ENCODE measurements around the gene CIITA. TPM values are rescaled to one million over a fixed set of nuclear protein-coding genes. Genes with fewer than 3 reads are reported as not detected.

CIITA gene
- total RNA-seq, 1 experiment from 2014 or later = 22.4 TPM

GRCh38 chr16:10970065-10970464 is 93.1 kb downstream of the CIITA start:
- no peaks in the 10 kb centered on the region for H3K9me3 Mint-ChIP-seq (ENCODE audit: low read depth, unreplicated experiment)
- no peak overlapping the region for H3K27ac Mint-ChIP-seq (ENCODE audit: unreplicated experiment)
- no peak for DNase-seq
- H3K27me3 Mint-ChIP-seq (ENCODE audit: unreplicated experiment) = no peaks in the 10 kb centered on the region
- intact Hi-C loops (cut with micrococcal nuclease; ENCODE audit: unreplicated experiment) = loop anchor here (5.0 kb wide), 1 partner anchor 387 kb away; no protein-coding TSS in a partner anchor
- CTCF ChIA-PET = interaction anchor here (1.2 kb wide), 1 partner anchor 285 kb away, joined by 3 read pairs; no protein-coding TSS in a partner anchor
- H3K4me1 Mint-ChIP-seq (ENCODE audit: low read depth, unreplicated experiment) = peaks cover 12% of the 10 kb centered on the region
- H3K36me3 Mint-ChIP-seq (ENCODE audit: insufficient read depth, unreplicated experiment) = no peaks in the 10 kb centered on the region
- H3K4me3 Mint-ChIP-seq (ENCODE audit: low read depth, unreplicated experiment) = no peak overlapping the region
- no TSS peak for BruUV-seq (replicated peaks)
- no peak for TF ChIP-seq CTCF (IDR thresholded peaks at IDR 0.05; ENCODE audit: unreplicated experiment)

- CTCF ChIA-PET = interaction anchor here (0.6 to 1.3 kb wide), 10 partner anchors 12 to 434 kb away, joined by 3 to 21 read pairs (median 4); partner anchors contain the start of gene SOCS1
- TF ChIP-seq CTCF (IDR thresholded peaks at IDR 0.05; ENCODE audit: unreplicated experiment) = peak; percentile 83
- DNase-seq = peak; percentile 64
- no peak overlapping the region for H3K27ac Mint-ChIP-seq (ENCODE audit: unreplicated experiment)
- H3K36me3 Mint-ChIP-seq (ENCODE audit: insufficient read depth, unreplicated experiment) = no peaks in the 10 kb centered on the region
- no TSS peak for BruUV-seq (replicated peaks)
- H3K9me3 Mint-ChIP-seq (ENCODE audit: low read depth, unreplicated experiment) = no peaks in the 10 kb centered on the region
- peaks cover 12% of the 10 kb centered on the region for H3K4me1 Mint-ChIP-seq (ENCODE audit: low read depth, unreplicated experiment)
- no peaks in the 10 kb centered on the region for H3K27me3 Mint-ChIP-seq (ENCODE audit: unreplicated experiment)
- no peak overlapping the region for H3K4me3 Mint-ChIP-seq (ENCODE audit: low read depth, unreplicated experiment)
- intact Hi-C loops (cut with micrococcal nuclease; ENCODE audit: unreplicated experiment) = loop anchor here (1.0 to 5.0 kb wide), 2 partner anchors 286 to 386 kb away; no protein-coding TSS in a partner anchor
These were observed 94.6 kb downstream of the CIITA start for GRCh38 chr16:10971560-10971961.

- no peak overlapping the region for H3K27ac Mint-ChIP-seq (ENCODE audit: unreplicated experiment)
- BruUV-seq (replicated peaks) = no TSS peak
- CTCF ChIA-PET = interaction anchor here (1.0 kb wide), 1 partner anchor 284 kb away, joined by 3 read pairs; the partner anchor contains the start of gene SOCS1
- no peaks in the 10 kb centered on the region for H3K27me3 Mint-ChIP-seq (ENCODE audit: unreplicated experiment)
- no peak for DNase-seq
- intact Hi-C loops (cut with micrococcal nuclease; ENCODE audit: unreplicated experiment) = loop anchor here (5.0 kb wide), 1 partner anchor 385 kb away; no protein-coding TSS in a partner anchor
- peaks cover 12% of the 10 kb centered on the region for H3K4me1 Mint-ChIP-seq (ENCODE audit: low read depth, unreplicated experiment)
- H3K36me3 Mint-ChIP-seq (ENCODE audit: insufficient read depth, unreplicated experiment) = peaks cover 4% of the 10 kb centered on the region
- no peak for TF ChIP-seq CTCF (IDR thresholded peaks at IDR 0.05; ENCODE audit: unreplicated experiment)
- H3K4me3 Mint-ChIP-seq (ENCODE audit: low read depth, unreplicated experiment) = no peak overlapping the region
- H3K9me3 Mint-ChIP-seq (ENCODE audit: low read depth, unreplicated experiment) = no peaks in the 10 kb centered on the region
These were observed 95.3 kb downstream of the CIITA start for GRCh38 chr16:10972108-10972818.

DNA sequence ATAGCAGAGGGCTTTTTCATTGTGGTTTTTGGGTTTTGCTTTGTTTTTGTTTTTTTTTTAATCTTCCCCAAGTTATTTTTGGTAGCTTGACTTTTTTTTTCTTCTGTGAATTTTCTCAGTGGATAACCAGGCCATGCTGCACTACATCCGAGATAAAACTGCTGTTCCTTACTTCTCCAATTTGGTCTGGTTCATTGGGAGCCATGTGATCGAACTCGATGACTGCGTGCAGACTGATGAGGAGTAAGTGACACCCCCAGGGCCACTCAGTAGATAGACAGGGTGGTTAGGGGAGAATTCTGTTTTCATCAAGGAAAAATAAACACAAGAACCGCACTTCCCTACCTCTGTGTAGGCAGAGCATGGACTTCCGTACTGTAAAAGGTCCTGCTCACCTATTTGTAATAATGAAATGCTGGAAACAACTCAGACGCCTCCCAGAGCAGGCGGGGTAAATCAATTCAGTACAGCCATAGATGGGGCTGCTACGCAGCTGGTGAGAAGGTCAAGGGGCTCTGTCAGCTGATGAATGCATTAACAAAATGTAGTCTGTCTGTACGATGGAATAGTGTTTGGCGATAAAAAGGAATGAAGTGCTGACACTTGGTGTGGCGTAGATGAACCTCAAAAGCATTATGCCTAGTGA is 95.9 kb downstream of the CIITA start:
- no TSS peak for BruUV-seq (replicated peaks)
- Mint-ChIP-seq H3K27me3 (ENCODE audit: unreplicated experiment) (no peaks in the 10 kb centered on the region), H3K4me1 (ENCODE audit: low read depth, unreplicated experiment) (peaks cover 12% of the 10 kb centered on the region), H3K36me3 (ENCODE audit: insufficient read depth, unreplicated experiment) (peaks cover 4% of the 10 kb centered on the region), H3K4me3 (ENCODE audit: low read depth, unreplicated experiment) (no peak overlapping the region), H3K9me3 (ENCODE audit: low read depth, unreplicated experiment) (no peaks in the 10 kb centered on the region), H3K27ac (ENCODE audit: unreplicated experiment) (no peak overlapping the region)
- intact Hi-C loops (cut with micrococcal nuclease; ENCODE audit: unreplicated experiment) = loop anchor here (5.0 kb wide), 1 partner anchor 384 kb away; no protein-coding TSS in a partner anchor
- DNase-seq = no peak
- no peak for TF ChIP-seq CTCF (IDR thresholded peaks at IDR 0.05; ENCODE audit: unreplicated experiment)
- CTCF ChIA-PET = interaction anchor here (1.0 kb wide), 1 partner anchor 283 kb away, joined by 3 read pairs; the partner anchor contains the start of gene SOCS1

Data from Calu3 (cell line).